Ovary (tissue), 3 donors: Measurements from ENCODE around the gene LSS.

ENCODE experiments used
- EP300 ChIP-seq: sonication (generic); formaldehyde crosslinking; IDR thresholded peaks from one replicate; pipeline ENCODE4 v1.6.1; 2017; ENCODE audit warnings: antibody characterized with exemption
- POLR2A ChIP-seq: fragments of 450-650 bp; IDR thresholded peaks from one replicate; pipeline ENCODE4 v1.6.1; 2017; ENCODE audit warnings: antibody characterized with exemption, mild to moderate bottlenecking, moderate library complexity
- TF ChIP-seq, protein P1 (sequence below), 3 donors: fragments of 450-650 bp in 2 of 3; fragments of 200-600 bp in 1 of 3; IDR thresholded peaks; one replicate each; pipeline versions ENCODE4 v1.5.1 to v1.8.0; 2016 to 2022; ENCODE audit warnings: antibody characterized with exemption in 3 of 3, mild to moderate bottlenecking in 1 of 3
- donor health status: DM: no; HTN: no; CAD: no.

GRCh38 chr21:46171585-46171984 lies 57.0 kb downstream of the LSS start:
- TF ChIP-seq, protein P1, sequence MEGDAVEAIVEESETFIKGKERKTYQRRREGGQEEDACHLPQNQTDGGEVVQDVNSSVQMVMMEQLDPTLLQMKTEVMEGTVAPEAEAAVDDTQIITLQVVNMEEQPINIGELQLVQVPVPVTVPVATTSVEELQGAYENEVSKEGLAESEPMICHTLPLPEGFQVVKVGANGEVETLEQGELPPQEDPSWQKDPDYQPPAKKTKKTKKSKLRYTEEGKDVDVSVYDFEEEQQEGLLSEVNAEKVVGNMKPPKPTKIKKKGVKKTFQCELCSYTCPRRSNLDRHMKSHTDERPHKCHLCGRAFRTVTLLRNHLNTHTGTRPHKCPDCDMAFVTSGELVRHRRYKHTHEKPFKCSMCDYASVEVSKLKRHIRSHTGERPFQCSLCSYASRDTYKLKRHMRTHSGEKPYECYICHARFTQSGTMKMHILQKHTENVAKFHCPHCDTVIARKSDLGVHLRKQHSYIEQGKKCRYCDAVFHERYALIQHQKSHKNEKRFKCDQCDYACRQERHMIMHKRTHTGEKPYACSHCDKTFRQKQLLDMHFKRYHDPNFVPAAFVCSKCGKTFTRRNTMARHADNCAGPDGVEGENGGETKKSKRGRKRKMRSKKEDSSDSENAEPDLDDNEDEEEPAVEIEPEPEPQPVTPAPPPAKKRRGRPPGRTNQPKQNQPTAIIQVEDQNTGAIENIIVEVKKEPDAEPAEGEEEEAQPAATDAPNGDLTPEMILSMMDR (IDR thresholded peaks at IDR 0.05): no peak
- TF ChIP-seq EP300: no peak
- TF ChIP-seq POLR2A: no peak
